ENCODE data around the gene PRSS2. TPM values are rescaled to one million over a fixed set of nuclear protein-coding genes. Genes with fewer than 3 reads are reported as not detected.
A peak's percentile ranks its signal among the peaks of the same experiment; 100 is the strongest.

Gene PRSS2
- total and polyA plus RNA-seq, 2 donors (not counting 1 experiment from before 2014, with no cell fraction given), result not detected

GRCh38 chr7:142772673-142773072 is 1.9 kb downstream of the PRSS2 start:
- Histone ChIP-seq H3K79me2 (ENCODE audit: control insufficient read depth, insufficient read depth, low read length) (no peaks in the 10 kb centered on the region), H3K9me3 (ENCODE audit: control extremely low read depth in 1 of 3, control insufficient read depth in 2 of 3, insufficient read depth in 1 of 3, low read length in 2 of 3) (no peaks in the 10 kb centered on the region), H2AFZ (ENCODE audit: insufficient read depth, low read depth, low read length, poor library complexity, severe bottlenecking) (no peak overlapping the region), H3K9ac (ENCODE audit: low read length) (no peak overlapping the region), H4K20me1 (ENCODE audit: control insufficient read depth, insufficient read depth, low read length, poor library complexity, severe bottlenecking) (no peaks in the 10 kb centered on the region), H3K4me3 (ENCODE audit: control extremely low read depth in 1 of 5, extremely low read depth in 1 of 5, insufficient read depth in 1 of 5, low read depth in 2 of 5, low read length in 4 of 5) (no peak overlapping the region), H3K27ac (ENCODE audit: low read length in 2 of 2) (no peak overlapping the region), H3K4me1 (ENCODE audit: control insufficient read depth in 2 of 2, insufficient read depth in 2 of 2, low read length in 2 of 2) (peaks cover 9 to 21% of the 10 kb centered on the region in 2 donors), H3K4me2 (replicated peaks; ENCODE audit: low read depth, low read length, poor library complexity, severe bottlenecking) (no peak overlapping the region), H3K36me3 (replicated peaks in 1 of 2; ENCODE audit: control extremely low read depth in 1 of 2, control insufficient read depth in 1 of 2, extremely low read depth in 1 of 2, insufficient read depth in 2 of 2, low read length in 1 of 2) (no peaks in the 10 kb centered on the region), H3K27me3 (replicated peaks in 1 of 4; ENCODE audit: control extremely low read depth in 1 of 4, control insufficient read depth in 3 of 4, insufficient read depth in 4 of 4, low read length in 3 of 4) (peaks cover 0 to 2% (median 0%) of the 10 kb centered on the region in 4 experiments)
- H3K9me3 Mint-ChIP-seq (ENCODE audit: insufficient read depth), result no peaks in the 10 kb centered on the region
- H3K4me3 Mint-ChIP-seq, result no peak overlapping the region
- H3K27me3 Mint-ChIP-seq, result peaks cover 5% of the 10 kb centered on the region
- CTCF ChIA-PET, result interaction anchor here (0.9 to 32.8 kb wide), 5 partner anchors 11 to 59 kb away, joined by 3 to 1138 read pairs (median 4); no protein-coding TSS in a partner anchor
- intact Hi-C loops (cut with micrococcal nuclease), result no loop called here
- ATAC-seq (ENCODE audit: low read depth), result no peak
- peaks cover 21% of the 10 kb centered on the region for H3K4me1 Mint-ChIP-seq
- POLR2A ChIA-PET, result no interaction called here
- DNase-seq, result no peak
- no peak overlapping the region for H3K27ac Mint-ChIP-seq
- TF ChIP-seq EZH2 (IDR thresholded peaks at IDR 0.05; ENCODE audit: borderline replicate concordance, insufficient read depth, low read depth, low read length, poor library complexity, severe bottlenecking), result no peak
- no peak for TF ChIP-seq CTCF (IDR thresholded peaks at IDR 0.05)

- CTCF ChIA-PET, result interaction anchor here (5.5 to 32.8 kb wide), 2 partner anchors 10 to 37 kb away, joined by 41 to 1138 read pairs; no protein-coding TSS in a partner anchor
- Mint-ChIP-seq H3K4me3 (no peak overlapping the region), H3K9me3 (ENCODE audit: insufficient read depth) (no peaks in the 10 kb centered on the region), H3K27me3 (peaks cover 3% of the 10 kb centered on the region), H3K4me1 (peaks cover 21% of the 10 kb centered on the region), H3K27ac (peak overlapping the region; percentile 39)
- Histone ChIP-seq H3K4me3 (ENCODE audit: control extremely low read depth in 1 of 5, extremely low read depth in 1 of 5, insufficient read depth in 1 of 5, low read depth in 2 of 5, low read length in 4 of 5) (no peak overlapping the region), H2AFZ (ENCODE audit: insufficient read depth, low read depth, low read length, poor library complexity, severe bottlenecking) (no peak overlapping the region), H3K4me2 (replicated peaks; ENCODE audit: low read depth, low read length, poor library complexity, severe bottlenecking) (no peak overlapping the region), H3K9me3 (ENCODE audit: control extremely low read depth in 1 of 3, control insufficient read depth in 2 of 3, insufficient read depth in 1 of 3, low read length in 2 of 3) (no peaks in the 10 kb centered on the region), H4K20me1 (ENCODE audit: control insufficient read depth, insufficient read depth, low read length, poor library complexity, severe bottlenecking) (no peaks in the 10 kb centered on the region), H3K9ac (ENCODE audit: low read length) (no peak overlapping the region), H3K79me2 (ENCODE audit: control insufficient read depth, insufficient read depth, low read length) (no peaks in the 10 kb centered on the region), H3K27me3 (replicated peaks in 1 of 4; ENCODE audit: control extremely low read depth in 1 of 4, control insufficient read depth in 3 of 4, insufficient read depth in 4 of 4, low read length in 3 of 4) (no peaks in the 10 kb centered on the region), H3K36me3 (replicated peaks in 1 of 2; ENCODE audit: control extremely low read depth in 1 of 2, control insufficient read depth in 1 of 2, extremely low read depth in 1 of 2, insufficient read depth in 2 of 2, low read length in 1 of 2) (no peaks in the 10 kb centered on the region), H3K27ac (ENCODE audit: low read length in 2 of 2) (no peak overlapping the region), H3K4me1 (ENCODE audit: control insufficient read depth in 2 of 2, insufficient read depth in 2 of 2, low read length in 2 of 2) (peaks cover 9 to 21% of the 10 kb centered on the region in 2 donors)
- TF ChIP-seq CTCF (IDR thresholded peaks at IDR 0.05) (no peak), EZH2 (IDR thresholded peaks at IDR 0.05; ENCODE audit: borderline replicate concordance, insufficient read depth, low read depth, low read length, poor library complexity, severe bottlenecking) (no peak)
- no peak for DNase-seq
- WGBS (ENCODE audit: insufficient coverage), result 85% methylated on average over 12 of the region's 12 CpGs
- intact Hi-C loops (cut with micrococcal nuclease), result no loop called here
- no peak for ATAC-seq (ENCODE audit: low read depth)
- POLR2A ChIA-PET, result no interaction called here
Measured at GRCh38 chr7:142773230-142773629, 2.5 kb downstream of the PRSS2 start.
